GM12878 (cell line): ENCODE data around the gene AHR. TPM values are rescaled to one million over a fixed set of nuclear protein-coding genes. Genes with fewer than 3 reads are reported as not detected.

Source experiments
- ATAC-seq: fragments of 200-7000 bp; cut with Tn5 transposase; 3 replicates; pipeline ENCODE4 v1.9.1; 2020; ENCODE audit warnings: mild to moderate bottlenecking, moderate library complexity
- BruUV-seq: library from RNA; stranded (reverse); fragments of 400-500 nt; replicated peaks from 2 replicates; lab custom pipeline; 2021; lab: Mats Ljungman, UMichigan
- CTCF ChIA-PET: fragments of 300-600 bp; sonication (Branson Sonifier 250); formaldehyde crosslinking; extraction: SDS; loops from one replicate; lab custom pipeline; 2021; ENCODE audit warnings: inconsistent platforms; lab: Yijun Ruan, JAX
- POLR2A ChIA-PET: fragments of 350-600 bp; formaldehyde crosslinking; extraction: SDS; loops from one replicate; lab custom pipeline; 2021; ENCODE audit warnings: inconsistent platforms; lab: Charles Lee
- RAD21 ChIA-PET: fragments of 300-600 bp; sonication (Branson Sonifier 250); formaldehyde crosslinking; loops from one replicate; lab custom pipeline; 2023; ENCODE audit warnings: antibody characterized with exemption; ENCODE audit not compliant: unreplicated experiment; lab: Charles Lee
- SMC1A ChIA-PET: fragments of 300-600 bp; sonication (Branson Sonifier 250); formaldehyde crosslinking; loops from one replicate; lab custom pipeline; 2023; ENCODE audit not compliant: unreplicated experiment, uncharacterized antibody; lab: Charles Lee
- DNase-seq: peaks from one replicate; pipeline ENCODE4 v3.0.0-alpha.2; 2011; ENCODE audit warnings: low read depth, low spot score
- FAIRE-seq: peaks from 3 replicates; lab custom pipeline; 2011; peaks lifted over from hg19 to GRCh38; lab: Jason Lieb, UNC
- H2AFZ ChIP-seq: 2 replicates; pipeline ENCODE4 v1.6.0; 2011; ENCODE audit warnings: low read depth, low read length, control low read depth; ENCODE audit not compliant: control insufficient read depth
- H3K27ac ChIP-seq: 2 replicates; pipeline ENCODE4 v1.5.1; 2011; ENCODE audit warnings: control low read depth; ENCODE audit not compliant: control insufficient read depth, insufficient read depth
- H3K27me3 ChIP-seq, 2 experiments: replicated peaks in 1 of 2; 2 replicates each; pipeline versions ENCODE4 v1.6.0 to v1.6.1; 2011; ENCODE audit warnings: low read length in 1 of 2; ENCODE audit not compliant: control insufficient read depth in 2 of 2, insufficient read depth in 2 of 2
- H3K36me3 ChIP-seq, 2 experiments: 2 replicates each; pipeline ENCODE4 v1.5.1; 2011; ENCODE audit warnings: low read length in 1 of 2; ENCODE audit not compliant: control insufficient read depth in 2 of 2, insufficient read depth in 2 of 2
- H3K4me1 ChIP-seq: 2 replicates; pipeline ENCODE4 v1.6.1; 2011; ENCODE audit warnings: mild to moderate bottlenecking, low read length, moderate library complexity, mixed read lengths; ENCODE audit not compliant: control insufficient read depth, insufficient read depth
- H3K4me2 ChIP-seq: 2 replicates; pipeline ENCODE4 v1.6.0; 2011; ENCODE audit warnings: control low read depth; ENCODE audit not compliant: control insufficient read depth, insufficient read depth
- H3K4me3 ChIP-seq: fragments of 200-600 bp; sonication (generic); 2 replicates; pipeline ENCODE4 v1.5.1; 2016
- H3K79me2 ChIP-seq: 2 replicates; pipeline ENCODE4 v1.6.0; 2011; ENCODE audit warnings: low read length; ENCODE audit not compliant: control insufficient read depth, insufficient read depth
- H3K9ac ChIP-seq: 2 replicates; pipeline ENCODE4 v1.8.0; 2011; ENCODE audit warnings: low read length, control low read depth, mixed read lengths; ENCODE audit not compliant: control insufficient read depth, insufficient read depth
- H3K9me3 ChIP-seq: replicated peaks from 3 replicates; pipeline ENCODE4 v1.5.1; 2011; ENCODE audit warnings: mild to moderate bottlenecking, low read length; ENCODE audit not compliant: control insufficient read depth, insufficient read depth
- H4K20me1 ChIP-seq: 2 replicates; pipeline ENCODE4 v1.6.0; 2011; ENCODE audit not compliant: control insufficient read depth, insufficient read depth
- DPF2 ChIP-seq: fragments of 450-650 bp; IDR thresholded peaks from 2 replicates; pipeline ENCODE4 v1.6.1; 2017; ENCODE audit warnings: mild to moderate bottlenecking
- FOS ChIP-seq: IDR thresholded peaks from 3 replicates; pipeline ENCODE4 v1.6.1; 2011; ENCODE audit warnings: borderline replicate concordance; ENCODE audit not compliant: insufficient read length; ENCODE audit errors: extremely low read depth
- MYB ChIP-seq: fragments of 150-350 bp; IDR thresholded peaks from 2 replicates; pipeline ENCODE4 v1.6.1; 2014; ENCODE audit warnings: mild to moderate bottlenecking, low read depth, low read length, borderline replicate concordance
- NBN ChIP-seq: fragments of 450-650 bp; IDR thresholded peaks from 2 replicates; pipeline ENCODE4 v1.6.1; 2016
- RB1 ChIP-seq: fragments of 450-650 bp; formaldehyde crosslinking; IDR thresholded peaks from 2 replicates; pipeline ENCODE4 v1.6.1; 2017; ENCODE audit warnings: mild to moderate bottlenecking, borderline replicate concordance
- SMC3 ChIP-seq: IDR thresholded peaks from 2 replicates; pipeline ENCODE4 v1.6.1; 2011; ENCODE audit warnings: low read length, improper control_type of control experiment, borderline replicate concordance
- ZBED1 ChIP-seq: IDR thresholded peaks from 2 replicates; pipeline ENCODE4 v1.6.1; 2016; ENCODE audit warnings: borderline replicate concordance
- WGBS: methylation state at CpG from one replicate; pipeline ENCODE4 v1.1.6; 2016; ENCODE audit warnings: low lambda C conversion rate; ENCODE audit not compliant: insufficient replicate concordance, insufficient coverage; ENCODE audit errors: missing lambda C conversion rate; 5-methylcytosine and 5-hydroxymethylcytosine counted together
- in situ Hi-C: fragments of 300-500 bp; cut with MboI; formaldehyde crosslinking; loops from 9 replicates; pipeline ENCODE4 v1.14.3; 2018; ENCODE audit warnings: mixed read lengths
- intact Hi-C: fragments of 100-400 bp; cut with micrococcal nuclease; formaldehyde crosslinking; loops from one replicate; pipeline ENCODE4 v1.14.2; 2022; ENCODE audit not compliant: unreplicated experiment
- polyA plus RNA-seq, 11 experiments: library from polyadenylated mRNA; depleted of rRNA in 4 of 11; unstranded in 6 of 11; stranded (reverse) in 5 of 11; fragments of >200 nt; fragmentation: Nextera tagmentation in 4 of 11; fragmentation: Illumina TruSeq in 1 of 11; extraction: Ambion mirVana in 4 of 11; extraction: Trizol in 1 of 11; gene quantifications; 1 replicate in 1 of 11; 2 replicates in 10 of 11; pipeline versions ENCODE4 v1.2.1 to v1.2.3, GENCODE V29; 2011 to 2016; ENCODE audit warnings: inconsistent platforms in 2 of 11, missing spikeins in 2 of 11, low read depth in 1 of 11
- total RNA-seq, 4 experiments: library from RNA; depleted of rRNA in 3 of 4; stranded (reverse); fragments of >200 nt in 3 of 4; fragmentation: Illumina TruSeq in 1 of 4; extraction: Trizol in 1 of 4; gene quantifications; 2 replicates each; pipeline versions ENCODE4 v1.2.1 to v1.2.3, GENCODE V29; 2013 to 2021
- TF ChIP-seq, protein P1 (sequence below): IDR thresholded peaks from 2 replicates; pipeline ENCODE4 v1.6.1; 2011; ENCODE audit warnings: low read depth, low read length, improper control_type of control experiment, borderline replicate concordance
- TF ChIP-seq, protein P2 (sequence below): IDR thresholded peaks from 2 replicates; pipeline ENCODE4 v1.6.1; 2011; ENCODE audit warnings: borderline replicate concordance, low read depth, mild to moderate bottlenecking, moderate library complexity, low read length; ENCODE audit not compliant: insufficient read depth, poor library complexity, severe bottlenecking
- TF ChIP-seq, protein P3 (sequence below): fragments of 450-650 bp; IDR thresholded peaks from 2 replicates; pipeline ENCODE4 v1.6.1; 2016; ENCODE audit warnings: mild to moderate bottlenecking, moderate library complexity, borderline replicate concordance
- TF ChIP-seq, protein P4 (sequence below): IDR thresholded peaks from 2 replicates; pipeline ENCODE4 v1.6.1; 2011; ENCODE audit warnings: mild to moderate bottlenecking, low read depth, low read length, moderate library complexity; ENCODE audit not compliant: insufficient replicate concordance

AHR gene
- total and polyA plus RNA-seq, 10 of the 15 experiments (the other 5 are each of a cell fraction or from before 2014, with no cell fraction given): 1.7 to 16.9 (median 4.5) TPM

- Histone ChIP-seq H3K4me3 (no peak overlapping the region), H3K4me1 (no peaks in the 10 kb centered on the region), H2AFZ (no peak overlapping the region), H3K79me2 (peaks cover 3% of the 10 kb centered on the region), H3K4me2 (no peak overlapping the region), H3K36me3 (no peaks in the 10 kb centered on the region; a peak in 3 of 4 replicates), H3K27ac (no peak overlapping the region), H3K9me3 (no peaks in the 10 kb centered on the region), H3K27me3 (no peaks in the 10 kb centered on the region), H3K9ac (no peak overlapping the region), H4K20me1 (no peaks in the 10 kb centered on the region)
- ChIA-PET POLR2A (no interaction called here), RAD21 (no interaction called here), SMC1A (interaction anchor here (0.7 to 1.0 kb wide), 2 partner anchors 17 to 46 kb away, joined by 3 to 4 read pairs; no protein-coding TSS in a partner anchor), CTCF (interaction anchor here (1.3 kb wide), 1 partner anchor 9 kb away, joined by 3 read pairs; no protein-coding TSS in a partner anchor)
- TF ChIP-seq, protein P1, sequence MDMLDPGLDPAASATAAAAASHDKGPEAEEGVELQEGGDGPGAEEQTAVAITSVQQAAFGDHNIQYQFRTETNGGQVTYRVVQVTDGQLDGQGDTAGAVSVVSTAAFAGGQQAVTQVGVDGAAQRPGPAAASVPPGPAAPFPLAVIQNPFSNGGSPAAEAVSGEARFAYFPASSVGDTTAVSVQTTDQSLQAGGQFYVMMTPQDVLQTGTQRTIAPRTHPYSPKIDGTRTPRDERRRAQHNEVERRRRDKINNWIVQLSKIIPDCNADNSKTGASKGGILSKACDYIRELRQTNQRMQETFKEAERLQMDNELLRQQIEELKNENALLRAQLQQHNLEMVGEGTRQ: no peak
- no peak for TF ChIP-seq RB1
- TF ChIP-seq SMC3: no peak
- TF ChIP-seq DPF2: no peak
- TF ChIP-seq, protein P2, sequence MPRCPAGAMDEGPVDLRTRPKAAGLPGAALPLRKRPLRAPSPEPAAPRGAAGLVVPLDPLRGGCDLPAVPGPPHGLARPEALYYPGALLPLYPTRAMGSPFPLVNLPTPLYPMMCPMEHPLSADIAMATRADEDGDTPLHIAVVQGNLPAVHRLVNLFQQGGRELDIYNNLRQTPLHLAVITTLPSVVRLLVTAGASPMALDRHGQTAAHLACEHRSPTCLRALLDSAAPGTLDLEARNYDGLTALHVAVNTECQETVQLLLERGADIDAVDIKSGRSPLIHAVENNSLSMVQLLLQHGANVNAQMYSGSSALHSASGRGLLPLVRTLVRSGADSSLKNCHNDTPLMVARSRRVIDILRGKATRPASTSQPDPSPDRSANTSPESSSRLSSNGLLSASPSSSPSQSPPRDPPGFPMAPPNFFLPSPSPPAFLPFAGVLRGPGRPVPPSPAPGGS: no peak
- TF ChIP-seq, protein P3, sequence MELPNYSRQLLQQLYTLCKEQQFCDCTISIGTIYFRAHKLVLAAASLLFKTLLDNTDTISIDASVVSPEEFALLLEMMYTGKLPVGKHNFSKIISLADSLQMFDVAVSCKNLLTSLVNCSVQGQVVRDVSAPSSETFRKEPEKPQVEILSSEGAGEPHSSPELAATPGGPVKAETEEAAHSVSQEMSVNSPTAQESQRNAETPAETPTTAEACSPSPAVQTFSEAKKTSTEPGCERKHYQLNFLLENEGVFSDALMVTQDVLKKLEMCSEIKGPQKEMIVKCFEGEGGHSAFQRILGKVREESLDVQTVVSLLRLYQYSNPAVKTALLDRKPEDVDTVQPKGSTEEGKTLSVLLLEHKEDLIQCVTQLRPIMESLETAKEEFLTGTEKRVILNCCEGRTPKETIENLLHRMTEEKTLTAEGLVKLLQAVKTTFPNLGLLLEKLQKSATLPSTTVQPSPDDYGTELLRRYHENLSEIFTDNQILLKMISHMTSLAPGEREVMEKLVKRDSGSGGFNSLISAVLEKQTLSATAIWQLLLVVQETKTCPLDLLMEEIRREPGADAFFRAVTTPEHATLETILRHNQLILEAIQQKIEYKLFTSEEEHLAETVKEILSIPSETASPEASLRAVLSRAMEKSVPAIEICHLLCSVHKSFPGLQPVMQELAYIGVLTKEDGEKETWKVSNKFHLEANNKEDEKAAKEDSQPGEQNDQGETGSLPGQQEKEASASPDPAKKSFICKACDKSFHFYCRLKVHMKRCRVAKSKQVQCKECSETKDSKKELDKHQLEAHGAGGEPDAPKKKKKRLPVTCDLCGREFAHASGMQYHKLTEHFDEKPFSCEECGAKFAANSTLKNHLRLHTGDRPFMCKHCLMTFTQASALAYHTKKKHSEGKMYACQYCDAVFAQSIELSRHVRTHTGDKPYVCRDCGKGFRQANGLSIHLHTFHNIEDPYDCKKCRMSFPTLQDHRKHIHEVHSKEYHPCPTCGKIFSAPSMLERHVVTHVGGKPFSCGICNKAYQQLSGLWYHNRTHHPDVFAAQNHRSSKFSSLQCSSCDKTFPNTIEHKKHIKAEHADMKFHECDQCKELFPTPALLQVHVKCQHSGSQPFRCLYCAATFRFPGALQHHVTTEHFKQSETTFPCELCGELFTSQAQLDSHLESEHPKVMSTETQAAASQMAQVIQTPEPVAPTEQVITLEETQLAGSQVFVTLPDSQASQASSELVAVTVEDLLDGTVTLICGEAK: no peak
- TF ChIP-seq NBN: no peak
- no peak for TF ChIP-seq MYB
- TF ChIP-seq, protein P4, sequence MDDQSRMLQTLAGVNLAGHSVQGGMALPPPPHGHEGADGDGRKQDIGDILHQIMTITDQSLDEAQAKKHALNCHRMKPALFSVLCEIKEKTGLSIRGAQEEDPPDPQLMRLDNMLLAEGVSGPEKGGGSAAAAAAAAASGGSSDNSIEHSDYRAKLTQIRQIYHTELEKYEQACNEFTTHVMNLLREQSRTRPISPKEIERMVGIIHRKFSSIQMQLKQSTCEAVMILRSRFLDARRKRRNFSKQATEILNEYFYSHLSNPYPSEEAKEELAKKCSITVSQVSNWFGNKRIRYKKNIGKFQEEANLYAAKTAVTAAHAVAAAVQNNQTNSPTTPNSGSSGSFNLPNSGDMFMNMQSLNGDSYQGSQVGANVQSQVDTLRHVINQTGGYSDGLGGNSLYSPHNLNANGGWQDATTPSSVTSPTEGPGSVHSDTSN: no peak
- TF ChIP-seq ZBED1: no peak
- no peak for TF ChIP-seq FOS
- no TSS peak for BruUV-seq
- in situ Hi-C loops (no loop called here), intact Hi-C loops (no loop called here)
- DNase-seq (no peak), ATAC-seq (no peak), FAIRE-seq (no peak)
- WGBS: 87% methylated on average over 5 of the region's 5 CpGs
Observed at GRCh38 chr7:17313194-17313593, 14.7 kb downstream of the AHR start.
